Loucy (cell line): ENCODE data around the gene MAPRE2.

ENCODE experiments used
- H2AFZ ChIP-seq: fragments of 200-600 bp; sonication (generic); 2 replicates; pipeline ENCODE4 v1.6.0; 2016; ENCODE audit warnings: antibody characterized with exemption, mild to moderate bottlenecking, low read length, moderate library complexity
- H3F3A ChIP-seq: fragments of 200-600 bp; 2 replicates; pipeline ENCODE4 v1.6.0; 2016; ENCODE audit warnings: antibody characterized with exemption, low read depth, mild to moderate bottlenecking
- H3K27me3 ChIP-seq: fragments of 200-600 bp; sonication (generic); 2 replicates; pipeline ENCODE4 v1.6.1; 2014; ENCODE audit warnings: low read length, mild to moderate bottlenecking; ENCODE audit not compliant: insufficient read depth, poor library complexity, severe bottlenecking
- H3K36me3 ChIP-seq: fragments of 200-600 bp; sonication (generic); 2 replicates; pipeline ENCODE4 v1.6.1; 2016; ENCODE audit warnings: low read length; ENCODE audit not compliant: insufficient read depth
- H3K4me1 ChIP-seq: fragments of 200-600 bp; sonication (generic); 2 replicates; pipeline ENCODE4 v1.5.1; 2014; ENCODE audit warnings: low read length, mild to moderate bottlenecking; ENCODE audit not compliant: insufficient read depth, poor library complexity, severe bottlenecking
- H3K4me2 ChIP-seq: fragments of 200-600 bp; sonication (generic); 2 replicates; pipeline ENCODE4 v1.6.0; 2014; ENCODE audit warnings: antibody characterized with exemption, low read length, low read depth, mild to moderate bottlenecking; ENCODE audit not compliant: poor library complexity, severe bottlenecking
- H3K4me3 ChIP-seq: fragments of 200-600 bp; sonication (generic); 2 replicates; pipeline ENCODE4 v1.5.1; 2014; ENCODE audit warnings: low read length, mild to moderate bottlenecking, mixed read lengths; ENCODE audit not compliant: poor library complexity, severe bottlenecking
- H3K79me2 ChIP-seq: fragments of 200-600 bp; sonication (generic); 2 replicates; pipeline ENCODE4 v1.6.1; 2014; ENCODE audit warnings: low read length; ENCODE audit not compliant: insufficient read depth
- H3K9ac ChIP-seq: fragments of 200-600 bp; sonication (generic); 2 replicates; pipeline ENCODE4 v1.6.0; 2014; ENCODE audit warnings: mild to moderate bottlenecking, low read depth, low read length, moderate library complexity; ENCODE audit not compliant: poor library complexity, severe bottlenecking
- H3K9me2 ChIP-seq: fragments of 200-600 bp; sonication (generic); replicated peaks from 2 replicates; pipeline ENCODE4 v1.6.1; 2016; ENCODE audit warnings: low read depth, low read length, mixed read lengths
- H3K9me3 ChIP-seq: fragments of 200-600 bp; sonication (generic); 2 replicates; pipeline ENCODE4 v1.6.1; 2014; ENCODE audit warnings: mild to moderate bottlenecking, antibody characterized with exemption, low read length, low read depth; ENCODE audit not compliant: insufficient read depth
- H4K20me1 ChIP-seq: fragments of 200-600 bp; sonication (generic); 2 replicates; pipeline ENCODE4 v1.6.0; 2014; ENCODE audit warnings: antibody characterized with exemption, low read length, mild to moderate bottlenecking; ENCODE audit not compliant: insufficient read depth, poor library complexity, severe bottlenecking
- EZH2phosphoT487 ChIP-seq: fragments of 200-600 bp; IDR thresholded peaks from 2 replicates; pipeline ENCODE4 v1.6.1; 2018; ENCODE audit warnings: antibody characterized with exemption, mild to moderate bottlenecking, moderate library complexity, borderline replicate concordance
- TF ChIP-seq, protein P1 (sequence below): fragments of 200-600 bp; sonication (generic); conservative IDR thresholded peaks from 2 replicates; pipeline ENCODE4 v1.5.1; 2014; ENCODE audit warnings: mild to moderate bottlenecking, antibody characterized with exemption, low read length

MAPRE2 gene

DNA sequence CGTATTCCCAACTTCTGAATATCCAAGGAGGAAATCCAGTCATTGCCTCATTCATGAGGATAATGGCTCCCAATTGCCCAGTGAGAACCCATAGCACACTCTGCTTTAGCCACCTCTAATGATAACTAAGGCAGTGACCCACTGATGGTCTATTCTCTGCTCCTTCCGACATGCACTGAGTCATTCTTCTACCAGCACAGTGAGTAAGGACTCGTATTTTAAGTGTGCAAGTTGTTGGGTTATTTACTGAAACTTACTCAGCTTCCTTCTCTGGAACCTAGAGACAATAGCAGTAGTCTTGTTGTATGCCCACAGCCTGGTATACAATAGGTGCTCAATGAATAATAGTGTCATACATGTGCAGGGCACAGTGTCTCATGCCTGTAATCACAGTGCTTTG is 118.6 kb downstream of the MAPRE2 start:
- Histone ChIP-seq H3K4me1 (peaks cover 21% of the 10 kb centered on the region), H3K9me2 (no peaks in the 10 kb centered on the region)
- TF ChIP-seq, protein P1, sequence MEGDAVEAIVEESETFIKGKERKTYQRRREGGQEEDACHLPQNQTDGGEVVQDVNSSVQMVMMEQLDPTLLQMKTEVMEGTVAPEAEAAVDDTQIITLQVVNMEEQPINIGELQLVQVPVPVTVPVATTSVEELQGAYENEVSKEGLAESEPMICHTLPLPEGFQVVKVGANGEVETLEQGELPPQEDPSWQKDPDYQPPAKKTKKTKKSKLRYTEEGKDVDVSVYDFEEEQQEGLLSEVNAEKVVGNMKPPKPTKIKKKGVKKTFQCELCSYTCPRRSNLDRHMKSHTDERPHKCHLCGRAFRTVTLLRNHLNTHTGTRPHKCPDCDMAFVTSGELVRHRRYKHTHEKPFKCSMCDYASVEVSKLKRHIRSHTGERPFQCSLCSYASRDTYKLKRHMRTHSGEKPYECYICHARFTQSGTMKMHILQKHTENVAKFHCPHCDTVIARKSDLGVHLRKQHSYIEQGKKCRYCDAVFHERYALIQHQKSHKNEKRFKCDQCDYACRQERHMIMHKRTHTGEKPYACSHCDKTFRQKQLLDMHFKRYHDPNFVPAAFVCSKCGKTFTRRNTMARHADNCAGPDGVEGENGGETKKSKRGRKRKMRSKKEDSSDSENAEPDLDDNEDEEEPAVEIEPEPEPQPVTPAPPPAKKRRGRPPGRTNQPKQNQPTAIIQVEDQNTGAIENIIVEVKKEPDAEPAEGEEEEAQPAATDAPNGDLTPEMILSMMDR = no peak
- no peak for TF ChIP-seq EZH2phosphoT487

DNA sequence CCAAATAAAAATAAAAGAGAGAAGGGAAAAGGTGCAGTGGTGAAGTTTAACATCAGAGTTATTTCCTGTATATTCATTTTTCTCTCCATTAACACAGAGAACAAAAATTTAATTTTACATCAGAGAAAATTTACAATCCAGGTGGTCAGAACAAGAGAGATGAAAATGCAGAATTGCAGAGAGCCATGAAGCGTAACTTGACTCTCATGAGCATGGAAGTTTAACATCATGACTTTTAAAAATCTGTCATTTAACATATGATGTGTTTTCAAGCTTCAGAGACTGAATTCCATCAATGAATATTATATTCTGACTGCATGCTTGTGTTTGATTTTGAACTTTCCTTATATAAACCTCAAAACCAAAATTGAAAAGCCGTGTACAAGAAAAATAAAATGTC is 120.3 kb downstream of the MAPRE2 start:
- no peak overlapping the region for H3K4me3 ChIP-seq
- no peaks in the 10 kb centered on the region for H3K79me2 ChIP-seq
- H3F3A ChIP-seq = no peaks in the 10 kb centered on the region
- TF ChIP-seq EZH2phosphoT487 = no peak
- TF ChIP-seq, protein P1 = no peak
- H3K4me1 ChIP-seq = peaks cover 15% of the 10 kb centered on the region
- peak overlapping the region; percentile 29; the same call in 1 of the 2 replicates for H2AFZ ChIP-seq
- H3K36me3 ChIP-seq = no peaks in the 10 kb centered on the region
- H3K27me3 ChIP-seq = no peaks in the 10 kb centered on the region
- H3K9me3 ChIP-seq = no peaks in the 10 kb centered on the region
- no peak overlapping the region for H3K4me2 ChIP-seq
- H3K9me2 ChIP-seq = no peaks in the 10 kb centered on the region
- no peak overlapping the region for H3K9ac ChIP-seq
- H4K20me1 ChIP-seq = no peaks in the 10 kb centered on the region

More for the DNA sequence above, 118.6 kb downstream of the MAPRE2 start:
- Histone ChIP-seq H3K79me2 (no peaks in the 10 kb centered on the region), H3K9ac (no peak overlapping the region), H3K4me3 (no peak overlapping the region), H3K36me3 (no peaks in the 10 kb centered on the region), H3K9me3 (no peaks in the 10 kb centered on the region), H3K27me3 (no peaks in the 10 kb centered on the region), H2AFZ (no peak overlapping the region; the same call in 1 of the 2 replicates), H3K4me2 (no peak overlapping the region), H4K20me1 (no peaks in the 10 kb centered on the region), H3F3A (no peaks in the 10 kb centered on the region)

DNA sequence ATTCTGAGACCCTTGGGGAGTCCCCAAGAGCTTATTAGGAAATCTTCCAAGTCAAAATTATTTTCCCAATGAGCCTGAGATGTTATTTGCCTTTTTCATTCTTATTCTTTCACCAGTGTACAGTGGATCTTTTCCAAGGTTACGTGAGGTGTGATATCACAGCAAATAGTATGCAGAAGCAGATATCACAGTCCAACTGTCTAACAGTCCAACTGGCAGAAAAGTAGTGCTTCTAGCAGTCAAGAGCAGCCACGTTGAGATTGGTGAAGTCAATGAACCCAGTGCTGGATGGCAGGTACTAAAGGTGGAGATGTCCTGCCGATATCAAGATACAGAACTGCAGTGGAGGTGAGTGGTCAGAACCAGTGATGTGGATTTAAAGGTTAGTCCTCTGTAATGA is 120.7 kb downstream of the MAPRE2 start:
- Histone ChIP-seq H3K4me3 (no peak overlapping the region), H3K27me3 (no peaks in the 10 kb centered on the region), H3K79me2 (no peaks in the 10 kb centered on the region), H3K4me2 (no peak overlapping the region), H3K36me3 (no peaks in the 10 kb centered on the region), H4K20me1 (no peaks in the 10 kb centered on the region), H3F3A (no peaks in the 10 kb centered on the region), H3K9me2 (no peaks in the 10 kb centered on the region), H3K9ac (no peak overlapping the region), H3K4me1 (peaks cover 15% of the 10 kb centered on the region), H2AFZ (no peak overlapping the region), H3K9me3 (no peaks in the 10 kb centered on the region)
- no peak for TF ChIP-seq EZH2phosphoT487
- TF ChIP-seq, protein P1 = no peak
